Measurements from ENCODE around the gene GRK3. TPM values are rescaled to one million over a fixed set of nuclear protein-coding genes. Genes with fewer than 3 reads are reported as not detected.

Gene GRK3
- total and polyA plus RNA-seq, 10 of the 15 experiments (the other 5 are each of a cell fraction or from before 2014, with no cell fraction given): 3.1 to 35.1 (median 14.7) TPM

- ChIA-PET CTCF (no interaction called here), SMC1A (ENCODE audit: uncharacterized antibody, unreplicated experiment) (interaction anchor here (2.0 to 4.7 kb wide), 2 partner anchors 11 to 12 kb away, joined by 6 to 31 read pairs; no protein-coding TSS in a partner anchor), POLR2A (no interaction called here), RAD21 (ENCODE audit: unreplicated experiment) (no interaction called here)
- in situ Hi-C loops (cut with MboI) (loop anchor here (5.0 kb wide), 1 partner anchor 217 kb away; no protein-coding TSS in a partner anchor), intact Hi-C loops (cut with micrococcal nuclease; ENCODE audit: unreplicated experiment) (no loop called here)
- TF ChIP-seq SUPT20H (IDR thresholded peaks at IDR 0.05; ENCODE audit: borderline replicate concordance, control insufficient read depth, low read depth, low read length): no peak
- no peak for TF ChIP-seq SMAD1 (IDR thresholded peaks at IDR 0.05; ENCODE audit: low read depth, partially characterized antibody)
- no peak for TF ChIP-seq TAF1 (IDR thresholded peaks at IDR 0.05; ENCODE audit: borderline replicate concordance, low read depth, low read length)
- TF ChIP-seq KDM1A (IDR thresholded peaks at IDR 0.05; ENCODE audit: borderline replicate concordance): no peak
- TF ChIP-seq CREB1 (IDR thresholded peaks at IDR 0.05; ENCODE audit: low read depth): no peak
- TF ChIP-seq SMARCA5 (IDR thresholded peaks at IDR 0.05): no peak
- TF ChIP-seq, protein P1, sequence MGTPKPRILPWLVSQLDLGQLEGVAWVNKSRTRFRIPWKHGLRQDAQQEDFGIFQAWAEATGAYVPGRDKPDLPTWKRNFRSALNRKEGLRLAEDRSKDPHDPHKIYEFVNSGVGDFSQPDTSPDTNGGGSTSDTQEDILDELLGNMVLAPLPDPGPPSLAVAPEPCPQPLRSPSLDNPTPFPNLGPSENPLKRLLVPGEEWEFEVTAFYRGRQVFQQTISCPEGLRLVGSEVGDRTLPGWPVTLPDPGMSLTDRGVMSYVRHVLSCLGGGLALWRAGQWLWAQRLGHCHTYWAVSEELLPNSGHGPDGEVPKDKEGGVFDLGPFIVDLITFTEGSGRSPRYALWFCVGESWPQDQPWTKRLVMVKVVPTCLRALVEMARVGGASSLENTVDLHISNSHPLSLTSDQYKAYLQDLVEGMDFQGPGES (IDR thresholded peaks at IDR 0.05): no peak
- TF ChIP-seq SIN3A (IDR thresholded peaks at IDR 0.05; ENCODE audit: low read depth, low read length): no peak
- no peak for TF ChIP-seq CHD1 (IDR thresholded peaks at IDR 0.05; ENCODE audit: low read depth, low read length)
- no peak for TF ChIP-seq CTCF (IDR thresholded peaks at IDR 0.05 in 2 of 3, conservative IDR thresholded peaks at IDR 0.05 in 1 of 3; ENCODE audit: control insufficient read depth in 2 of 3, extremely low read depth in 1 of 3, insufficient read depth in 1 of 3, low read depth in 3 of 3, low read length in 3 of 3)
- TF ChIP-seq HCFC1 (IDR thresholded peaks at IDR 0.05; ENCODE audit: low read length): no peak
- no peak for TF ChIP-seq JUNB (IDR thresholded peaks at IDR 0.05)
- no peak for TF ChIP-seq RBBP5 (conservative IDR thresholded peaks at IDR 0.05)
- no peak for TF ChIP-seq E2F4 (IDR thresholded peaks at IDR 0.05; ENCODE audit: low read depth, low read length)
- H3K4me3 ChIP-seq: no peak overlapping the region
- H3K27ac ChIP-seq (ENCODE audit: control insufficient read depth, insufficient read depth): no peak overlapping the region
- peaks cover 3% of the 10 kb centered on the region; the same call in 1 of the 2 replicates for H3K4me1 ChIP-seq (ENCODE audit: control insufficient read depth, insufficient read depth, low read length)
- no peaks in the 10 kb centered on the region for H3K36me3 ChIP-seq (ENCODE audit: control insufficient read depth in 2 of 2, insufficient read depth in 2 of 2, low read length in 1 of 2)
- WGBS (ENCODE audit: insufficient coverage, insufficient replicate concordance, low lambda C conversion rate, missing lambda C conversion rate): 71% methylated on average over 4 of the region's 4 CpGs
- ATAC-seq (no peak), DNase-seq (ENCODE audit: low read depth, low spot score) (no peak), FAIRE-seq (no peak)
- no peak overlapping the region for H2AFZ ChIP-seq (ENCODE audit: control insufficient read depth, low read depth, low read length)
- H3K4me2 ChIP-seq (ENCODE audit: control insufficient read depth, insufficient read depth): no peak overlapping the region
- H4K20me1 ChIP-seq (ENCODE audit: control insufficient read depth, insufficient read depth): no peaks in the 10 kb centered on the region
- H3K79me2 ChIP-seq (ENCODE audit: control insufficient read depth, insufficient read depth, low read length): no peaks in the 10 kb centered on the region
- BruUV-seq (replicated peaks): no TSS peak
- H3K27me3 ChIP-seq (replicated peaks in 1 of 2; ENCODE audit: control insufficient read depth in 2 of 2, insufficient read depth in 2 of 2, low read length in 1 of 2): no peaks in the 10 kb centered on the region
- H3K9ac ChIP-seq (ENCODE audit: control insufficient read depth, insufficient read depth, low read length): no peak overlapping the region
- H3K9me3 ChIP-seq (replicated peaks; ENCODE audit: control insufficient read depth, insufficient read depth, low read length): no peaks in the 10 kb centered on the region
Observed at GRCh38 chr22:25555586-25555985, 8.9 kb upstream of the GRK3 start.

Data from GM12878 (cell line).